Panc1 (cell line): Measurements from ENCODE around the gene EXD3. TPM values are rescaled to one million over a fixed set of nuclear protein-coding genes. Genes with fewer than 3 reads are reported as not detected.

Experiments
- ATAC-seq: fragments of 200-7000 bp; cut with Tn5 transposase; 2 replicates; pipeline ENCODE4 v1.9.1; 2020; ENCODE audit warnings: mild to moderate bottlenecking, moderate library complexity
- BruUV-seq: library from RNA; stranded (reverse); fragments of 400-500 nt; replicated peaks from 2 replicates; lab custom pipeline; 2021; lab: Mats Ljungman, UMichigan
- CTCF ChIA-PET: fragments of 300-600 bp; sonication (Branson Sonifier 250); formaldehyde crosslinking; loops from one replicate; lab custom pipeline; 2022; ENCODE audit warnings: antibody characterized with exemption; lab: Charles Lee
- POLR2A ChIA-PET: fragments of 300-600 bp; sonication (Branson Sonifier 250); formaldehyde crosslinking; loops from one replicate; lab custom pipeline; 2022; ENCODE audit warnings: antibody characterized with exemption; lab: Charles Lee
- DNase-seq: peaks from one replicate; pipeline ENCODE4 v3.0.0-alpha.2; 2010; ENCODE audit warnings: low read depth, low spot score
- H3K27ac ChIP-seq: 2 replicates; pipeline ENCODE4 v1.5.1; 2011; ENCODE audit warnings: mild to moderate bottlenecking, low read length, inconsistent platforms
- H3K27me3 ChIP-seq: fragments of 200-500 bp; sonication (Bioruptor generic); 2 replicates; pipeline ENCODE4 v1.6.0; 2014; ENCODE audit warnings: low read length, inconsistent platforms; ENCODE audit not compliant: control insufficient read depth, insufficient read depth
- H3K36me3 ChIP-seq: fragments of 200-500 bp; sonication (Bioruptor generic); 2 replicates; pipeline ENCODE4 v1.5.1; 2014; ENCODE audit warnings: inconsistent platforms, mild to moderate bottlenecking, low read length, moderate library complexity; ENCODE audit not compliant: control insufficient read depth, insufficient read depth
- H3K4me1 ChIP-seq: 2 replicates; pipeline ENCODE4 v1.5.1; 2011; ENCODE audit warnings: inconsistent platforms, mild to moderate bottlenecking, low read length, moderate library complexity; ENCODE audit not compliant: control insufficient read depth, insufficient read depth
- H3K4me3 ChIP-seq, 2 experiments: 2 replicates each; pipeline ENCODE4 v1.5.1; 2011 to 2012; ENCODE audit warnings: low read depth in 2 of 2, low read length in 2 of 2, mild to moderate bottlenecking in 2 of 2, inconsistent platforms in 1 of 2, moderate library complexity in 1 of 2
- H3K9me3 ChIP-seq: fragments of 200-500 bp; sonication (Bioruptor generic); 2 replicates; pipeline ENCODE4 v1.5.1; 2014; ENCODE audit warnings: low read depth, mild to moderate bottlenecking, inconsistent platforms, low read length, moderate library complexity; ENCODE audit not compliant: control insufficient read depth, insufficient read depth
- CTCF ChIP-seq: fragments of 450-650 bp; IDR thresholded peaks from 2 replicates; pipeline ENCODE4 v1.5.1; 2017; ENCODE audit warnings: mild to moderate bottlenecking
- POLR2AphosphoS5 ChIP-seq: IDR thresholded peaks from 2 replicates; pipeline ENCODE4 v1.6.1; 2012; ENCODE audit warnings: mild to moderate bottlenecking, low read depth, low read length, moderate library complexity
- REST ChIP-seq, 2 experiments: IDR thresholded peaks; 2 replicates each; pipeline ENCODE4 v1.6.1; 2011 to 2012; ENCODE audit warnings: low read depth in 2 of 2, control low read depth in 1 of 2, low read length in 1 of 2, mild to moderate bottlenecking in 1 of 2, moderate library complexity in 1 of 2; ENCODE audit not compliant: insufficient read depth in 1 of 2
- SIN3A ChIP-seq: IDR thresholded peaks from 2 replicates; pipeline ENCODE4 v1.6.1; 2012; ENCODE audit warnings: low read depth, mild to moderate bottlenecking, low read length, moderate library complexity, borderline replicate concordance; ENCODE audit not compliant: insufficient read depth
- TCF7L2 ChIP-seq: IDR thresholded peaks from 2 replicates; pipeline ENCODE4 v1.6.1; 2011; ENCODE audit warnings: mild to moderate bottlenecking, low read depth, low read length, inconsistent platforms
- in situ Hi-C: cut with HindIII; loops from 2 replicates; pipeline ENCODE4 v1.10.0; 2016; ENCODE audit warnings: low sequenced_read_pairs, low pct_unique_long_range_greater_than_20kb
- intact Hi-C: fragments of 100-400 bp; cut with micrococcal nuclease; formaldehyde crosslinking; loops from one replicate; pipeline ENCODE4 v1.10.0; 2022; ENCODE audit not compliant: unreplicated experiment
- total RNA-seq: library from RNA; stranded (reverse); gene quantifications from one replicate; pipeline ENCODE4 v1.2.1, GENCODE V29; 2021; ENCODE audit not compliant: unreplicated experiment

EXD3 gene
- total RNA-seq, 1 experiment from 2014 or later: 9.2 TPM

GRCh38 chr9:137354845-137355760 lies 67.9 kb downstream of the EXD3 start:
- intact Hi-C loops: no loop called here
- Histone ChIP-seq H3K4me1 (no peaks in the 10 kb centered on the region), H3K27me3 (no peaks in the 10 kb centered on the region), H3K4me3 (no peak overlapping the region), H3K36me3 (no peaks in the 10 kb centered on the region), H3K27ac (no peak overlapping the region), H3K9me3 (no peaks in the 10 kb centered on the region)
- TF ChIP-seq TCF7L2 (no peak), SIN3A (no peak), CTCF (no peak), POLR2AphosphoS5 (no peak), REST (IDR thresholded peaks at IDR 0.05; ENCODE audit: insufficient read depth in 1 of 2, low read depth in 2 of 2, low read length in 1 of 2) (no peak)
- no peak for ATAC-seq
- CTCF ChIA-PET: no interaction called here
- in situ Hi-C loops: no loop called here
- no TSS peak for BruUV-seq
- POLR2A ChIA-PET: no interaction called here
- no peak for DNase-seq

GRCh38 chr9:137354153-137354844 lies 68.7 kb downstream of the EXD3 start:
- ATAC-seq (no peak), DNase-seq (no peak)
- intact Hi-C loops: no loop called here
- Histone ChIP-seq H3K27me3 (no peaks in the 10 kb centered on the region), H3K4me1 (no peaks in the 10 kb centered on the region), H3K4me3 (no peak overlapping the region), H3K36me3 (no peaks in the 10 kb centered on the region), H3K27ac (no peak overlapping the region), H3K9me3 (no peaks in the 10 kb centered on the region)
- ChIA-PET CTCF (no interaction called here), POLR2A (no interaction called here)
- in situ Hi-C loops: no loop called here
- BruUV-seq: no TSS peak
- TF ChIP-seq CTCF: no peak
